Naive B cell (primary cell): ENCODE data around the gene SORCS2. TPM values are rescaled to one million over a fixed set of nuclear protein-coding genes. Genes with fewer than 3 reads are reported as not detected.

ENCODE experiments used
- ATAC-seq, 2 donors: fragments of 150-1000 bp; cut with Tn5 transposase; 2 replicates each; pipeline ENCODE4 v1.10.0; 2021; ENCODE audit warnings: low read depth in 2 of 2, mild to moderate bottlenecking in 2 of 2, moderate library complexity in 2 of 2
- DNase-seq: peaks from one replicate; pipeline ENCODE4 v3.0.0; 2022
- H3K27ac Mint-ChIP-seq, 6 donors: one replicate each; pipeline ENCODE4 v1.8.0; 2020 to 2022; ENCODE audit warnings: mild to moderate bottlenecking in 6 of 6, mixed read lengths in 6 of 6, moderate library complexity in 5 of 6, inconsistent platforms in 2 of 6
- H3K27me3 Mint-ChIP-seq, 3 donors: one replicate each; pipeline ENCODE4 v1.8.0; 2021 to 2022; ENCODE audit warnings: mixed read lengths in 3 of 3, mild to moderate bottlenecking in 1 of 3
- H3K36me3 Mint-ChIP-seq, 2 donors: one replicate each; pipeline ENCODE4 v1.8.0; 2020 to 2022; ENCODE audit warnings: mixed read lengths in 2 of 2, inconsistent platforms in 1 of 2, mild to moderate bottlenecking in 1 of 2
- H3K4me1 Mint-ChIP-seq, 3 donors: one replicate each; pipeline ENCODE4 v1.8.0; 2020 to 2022; ENCODE audit warnings: mixed read lengths in 3 of 3, inconsistent platforms in 1 of 3, mild to moderate bottlenecking in 1 of 3, moderate library complexity in 1 of 3
- H3K4me3 Mint-ChIP-seq, 8 donors: one replicate each; pipeline ENCODE4 v1.8.0; 2020 to 2022; ENCODE audit warnings: mild to moderate bottlenecking in 8 of 8, mixed read lengths in 8 of 8, moderate library complexity in 8 of 8, inconsistent platforms in 2 of 8
- H3K9me3 Mint-ChIP-seq, 7 donors: one replicate each; pipeline ENCODE4 v1.8.0; 2020 to 2022; ENCODE audit warnings: mixed read lengths in 7 of 7, mild to moderate bottlenecking in 5 of 7, inconsistent platforms in 2 of 7, moderate library complexity in 1 of 7
- polyA plus RNA-seq, 6 donors: library from polyadenylated mRNA; unstranded; fragments of 300-500 nt; fragmentation: Illumina TruSeq; gene quantifications; one replicate each; pipeline ENCODE4 v1.2.3, GENCODE V29; 2021; ENCODE audit warnings: low read depth in 6 of 6

The SORCS2 gene
- polyA plus RNA-seq, 6 donors from 2014 or later: not detected

DNA sequence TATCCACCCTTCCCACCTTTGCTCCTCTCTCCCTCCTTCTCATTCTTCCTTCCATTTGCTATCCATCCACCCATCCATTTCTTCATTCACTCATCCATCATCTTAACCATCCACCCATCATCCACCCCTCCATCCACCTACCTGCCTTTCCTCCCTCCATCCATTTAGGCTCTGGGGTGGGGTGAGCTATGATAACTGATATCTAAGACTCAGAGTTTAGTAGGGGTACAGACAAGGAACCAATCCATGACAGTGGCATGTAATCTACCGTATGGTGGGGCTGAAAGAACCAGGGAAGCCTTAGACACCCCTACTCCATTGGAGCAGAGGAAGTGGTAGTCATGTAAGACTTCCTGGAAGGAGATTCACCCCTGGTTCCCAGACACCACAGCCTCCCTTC is 219.2 kb downstream of the SORCS2 start:
- Mint-ChIP-seq H3K4me3 (no peak overlapping the region), H3K36me3 (peaks cover 12 to 20% of the 10 kb centered on the region in 2 donors), H3K27ac (no peak overlapping the region), H3K27me3 (peaks cover 9 to 30% (median 14%) of the 10 kb centered on the region in 3 donors), H3K9me3 (peaks cover 16 to 46% (median 24%) of the 10 kb centered on the region in 7 donors), H3K4me1 (no peaks in the 10 kb centered on the region)
- no peak for ATAC-seq
- no peak for DNase-seq

- H3K4me3 Mint-ChIP-seq: peak overlapping the region in 1 of 8 donors; percentile 32
- no peak overlapping the region for H3K27ac Mint-ChIP-seq
- ATAC-seq (no peak), DNase-seq (no peak)
- peaks cover 9 to 30% (median 14%) of the 10 kb centered on the region in 3 donors for H3K27me3 Mint-ChIP-seq
- H3K36me3 Mint-ChIP-seq: peaks cover 12 to 20% of the 10 kb centered on the region in 2 donors
- H3K4me1 Mint-ChIP-seq: no peaks in the 10 kb centered on the region
- H3K9me3 Mint-ChIP-seq: peaks cover 13 to 40% (median 24%) of the 10 kb centered on the region in 7 donors
These were observed 219.7 kb downstream of the SORCS2 start for GRCh38 chr4:7411896-7412553.

DNA sequence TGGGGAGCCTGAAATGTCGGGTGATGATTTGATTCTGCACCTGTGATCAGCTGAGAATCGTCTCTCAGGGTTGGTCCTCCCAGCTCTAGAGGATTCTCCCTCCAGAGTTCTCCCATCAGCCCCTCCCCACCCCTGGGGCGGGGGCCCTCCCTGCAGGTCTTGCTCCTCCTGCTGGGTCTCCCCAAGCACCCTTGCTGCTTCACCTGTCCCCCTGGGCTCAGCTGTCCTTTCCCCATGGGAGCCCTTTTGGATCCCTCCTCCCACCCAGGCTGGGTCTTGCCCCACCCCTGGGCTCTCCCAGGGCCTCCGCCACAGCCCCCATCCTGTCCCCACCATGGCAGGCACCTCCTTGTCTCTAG is 220.2 kb downstream of the SORCS2 start:
- DNase-seq: no peak
- H3K4me3 Mint-ChIP-seq: no peak overlapping the region
- H3K27ac Mint-ChIP-seq: no peak overlapping the region
- no peaks in the 10 kb centered on the region for H3K4me1 Mint-ChIP-seq
- ATAC-seq: no peak
- H3K9me3 Mint-ChIP-seq: peaks cover 11 to 36% (median 23%) of the 10 kb centered on the region in 7 donors
- peaks cover 12 to 20% of the 10 kb centered on the region in 2 donors for H3K36me3 Mint-ChIP-seq
- H3K27me3 Mint-ChIP-seq: peaks cover 9 to 30% (median 14%) of the 10 kb centered on the region in 3 donors

DNA sequence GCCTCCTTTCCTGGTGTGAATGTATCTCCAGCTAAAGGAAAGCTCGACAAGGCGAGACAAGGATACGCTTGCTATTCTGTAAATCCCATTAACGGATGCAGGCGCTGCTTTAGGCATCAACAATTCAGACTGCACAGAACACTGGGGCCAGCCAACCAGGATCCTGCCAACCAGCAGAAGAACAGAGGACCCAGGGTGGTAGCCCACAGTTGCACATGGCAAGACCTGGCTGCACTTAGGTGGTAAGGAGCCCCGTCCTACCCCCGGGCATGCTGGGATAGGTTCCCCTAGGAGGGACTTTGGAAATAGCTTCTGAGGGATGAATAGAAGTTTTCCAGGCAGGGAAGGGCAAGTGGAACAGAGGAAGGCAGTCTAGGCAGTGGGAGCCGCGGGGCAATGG is 221.7 kb downstream of the SORCS2 start:
- Mint-ChIP-seq H3K9me3 (peaks cover 7 to 35% (median 24%) of the 10 kb centered on the region in 7 donors), H3K36me3 (peaks cover 5 to 17% of the 10 kb centered on the region in 2 donors), H3K4me1 (no peaks in the 10 kb centered on the region), H3K27me3 (peaks cover 9 to 30% (median 14%) of the 10 kb centered on the region in 3 donors), H3K4me3 (no peak overlapping the region), H3K27ac (no peak overlapping the region)
- ATAC-seq (no peak), DNase-seq (no peak)

GRCh38 chr4:7414736-7415510 is 222.6 kb downstream of the SORCS2 start:
- Mint-ChIP-seq H3K4me1 (no peaks in the 10 kb centered on the region), H3K27me3 (peaks cover 9 to 30% (median 14%) of the 10 kb centered on the region in 3 donors), H3K4me3 (no peak overlapping the region)

DNA sequence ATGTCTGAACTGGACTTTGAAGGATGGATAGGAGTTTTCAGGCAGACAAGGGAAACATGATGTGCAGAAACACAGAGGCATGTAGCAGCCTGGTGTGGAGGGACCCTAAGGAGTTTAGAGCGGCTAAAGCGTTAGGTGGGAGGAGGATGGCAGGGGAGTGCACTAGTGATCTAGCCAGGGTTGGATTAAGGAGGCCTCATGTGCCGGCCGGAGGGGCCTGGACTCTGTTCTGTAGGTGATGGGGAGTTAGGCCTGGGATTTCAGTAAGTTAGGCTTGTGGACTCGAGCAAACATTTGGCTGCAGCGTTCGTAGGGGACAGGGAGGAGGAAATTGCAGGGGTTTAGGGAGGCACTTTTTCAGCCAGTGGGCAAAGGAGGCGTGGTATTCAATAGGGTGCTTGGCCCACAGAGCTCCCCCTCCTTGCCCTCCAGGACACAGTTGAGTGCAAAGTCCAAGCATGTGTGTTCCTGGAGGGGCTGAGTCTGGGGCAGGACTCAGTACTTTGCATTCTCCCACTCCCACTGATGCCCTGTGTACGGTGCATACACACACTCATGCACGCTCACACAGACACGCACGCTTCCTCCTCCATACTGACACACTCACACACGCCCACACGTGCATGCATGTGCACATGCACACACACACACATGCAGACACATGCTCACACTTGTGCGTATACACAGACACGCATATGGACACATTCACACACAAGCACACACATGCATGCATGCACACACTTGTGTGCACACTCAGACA is 223.8 kb downstream of the SORCS2 start:
- H3K4me1 Mint-ChIP-seq: no peaks in the 10 kb centered on the region
- H3K9me3 Mint-ChIP-seq: peaks cover 4 to 19% (median 13%) of the 10 kb centered on the region in 7 donors
- H3K36me3 Mint-ChIP-seq: peaks cover 0 to 15% of the 10 kb centered on the region in 2 donors
- no peak overlapping the region for H3K4me3 Mint-ChIP-seq
- peaks cover 9 to 27% (median 13%) of the 10 kb centered on the region in 3 donors for H3K27me3 Mint-ChIP-seq
- DNase-seq (no peak), ATAC-seq (no peak)
- H3K27ac Mint-ChIP-seq: peak overlapping the region in 1 of 6 donors; percentile 59

More at GRCh38 chr4:7414736-7415510, 222.6 kb downstream of the SORCS2 start:
- Mint-ChIP-seq H3K9me3 (peaks cover 4 to 26% (median 16%) of the 10 kb centered on the region in 7 donors), H3K36me3 (peaks cover under 1 to 16% of the 10 kb centered on the region in 2 donors), H3K27ac (peak overlapping the region in 1 of 6 donors; percentile 10)
- ATAC-seq (no peak), DNase-seq (no peak)

- H3K4me1 Mint-ChIP-seq: no peaks in the 10 kb centered on the region
- H3K27me3 Mint-ChIP-seq: peaks cover 6 to 20% (median 9%) of the 10 kb centered on the region in 3 donors
- DNase-seq (no peak), ATAC-seq (no peak)
- H3K27ac Mint-ChIP-seq: no peak overlapping the region
- peaks cover 4 to 19% (median 8%) of the 10 kb centered on the region in 7 donors for H3K9me3 Mint-ChIP-seq
- H3K36me3 Mint-ChIP-seq: peaks cover 0 to 8% of the 10 kb centered on the region in 2 donors
- no peak overlapping the region for H3K4me3 Mint-ChIP-seq
These were observed 224.6 kb downstream of the SORCS2 start for GRCh38 chr4:7416745-7417432.

DNA sequence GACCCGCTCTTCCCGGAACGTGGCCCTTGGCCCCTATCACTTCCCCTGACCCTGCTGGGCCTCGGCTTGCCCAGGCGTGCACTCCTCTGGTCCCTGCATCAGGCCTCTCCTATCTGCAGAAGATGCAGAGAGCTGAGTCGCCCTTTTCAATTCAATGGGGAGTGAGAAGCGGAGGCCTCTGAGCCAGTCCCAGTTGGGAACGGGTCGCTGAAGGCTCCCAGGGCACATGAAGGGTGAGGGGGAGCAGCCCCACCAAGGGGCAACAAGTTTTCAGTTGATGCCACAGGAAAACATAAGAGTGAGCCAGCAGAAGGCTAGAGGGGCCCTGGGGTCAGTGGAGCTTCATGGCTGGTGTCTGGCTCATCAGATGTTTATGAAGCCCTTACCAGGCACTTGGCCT is 225.3 kb downstream of the SORCS2 start:
- Mint-ChIP-seq H3K4me3 (no peak overlapping the region), H3K27ac (no peak overlapping the region), H3K36me3 (peaks cover 0 to 8% of the 10 kb centered on the region in 2 donors), H3K9me3 (peaks cover 4 to 19% (median 8%) of the 10 kb centered on the region in 7 donors), H3K4me1 (no peaks in the 10 kb centered on the region), H3K27me3 (peaks cover 6 to 20% (median 9%) of the 10 kb centered on the region in 3 donors)
- ATAC-seq: no peak
- DNase-seq: no peak

- no peak for DNase-seq
- ATAC-seq: no peak
- H3K27me3 Mint-ChIP-seq: peaks cover 6 to 20% (median 9%) of the 10 kb centered on the region in 3 donors
- peaks cover 0 to 8% of the 10 kb centered on the region in 2 donors for H3K36me3 Mint-ChIP-seq
- H3K27ac Mint-ChIP-seq: peak overlapping the region in 1 of 6 donors; percentile 85
- no peak overlapping the region for H3K4me3 Mint-ChIP-seq
- no peaks in the 10 kb centered on the region for H3K4me1 Mint-ChIP-seq
- peaks cover 4 to 19% (median 8%) of the 10 kb centered on the region in 7 donors for H3K9me3 Mint-ChIP-seq
These were observed 226.0 kb downstream of the SORCS2 start for GRCh38 chr4:7418131-7418943.

DNA sequence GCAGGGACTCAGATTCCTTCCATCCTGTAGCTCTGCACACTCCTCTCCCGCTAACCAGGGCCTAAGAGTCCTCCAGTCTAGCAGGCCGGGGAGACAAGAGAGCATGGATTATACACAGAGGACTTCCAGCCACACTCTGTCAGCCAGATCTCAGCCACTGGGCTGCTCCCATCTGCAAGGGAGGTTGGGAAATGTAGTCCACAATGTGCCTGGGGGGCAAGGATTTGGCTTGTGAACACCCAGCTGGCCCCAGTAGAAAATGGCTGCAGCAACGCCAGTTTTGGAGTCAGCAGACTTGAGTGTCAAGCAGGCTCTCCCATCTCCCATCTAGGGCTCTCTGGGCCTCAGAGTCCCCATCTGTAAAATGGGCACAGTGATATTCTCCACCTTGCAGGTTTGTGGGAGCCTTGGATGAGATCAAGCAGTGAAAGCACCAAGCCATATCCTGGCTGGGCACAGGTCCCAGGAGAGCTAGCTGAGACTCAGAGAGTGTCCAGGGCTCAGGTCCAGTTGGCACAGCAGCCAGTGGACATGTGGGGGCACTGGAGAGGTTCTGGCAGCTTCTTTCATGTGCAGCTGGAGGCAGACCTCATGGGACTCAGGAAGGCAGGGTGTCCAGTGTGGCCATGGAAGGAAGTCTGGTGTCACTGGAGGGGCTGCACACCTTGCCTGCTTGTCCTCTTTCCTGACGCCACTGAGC is 227.8 kb downstream of the SORCS2 start:
- ATAC-seq (no peak), DNase-seq (no peak)
- peaks cover 4 to 19% (median 8%) of the 10 kb centered on the region in 7 donors for H3K9me3 Mint-ChIP-seq
- H3K4me3 Mint-ChIP-seq: no peak overlapping the region
- peaks cover 0 to 8% of the 10 kb centered on the region in 2 donors for H3K36me3 Mint-ChIP-seq
- no peaks in the 10 kb centered on the region for H3K4me1 Mint-ChIP-seq
- peaks cover 0 to 8% (median 0%) of the 10 kb centered on the region in 3 donors for H3K27me3 Mint-ChIP-seq
- no peak overlapping the region for H3K27ac Mint-ChIP-seq

DNA sequence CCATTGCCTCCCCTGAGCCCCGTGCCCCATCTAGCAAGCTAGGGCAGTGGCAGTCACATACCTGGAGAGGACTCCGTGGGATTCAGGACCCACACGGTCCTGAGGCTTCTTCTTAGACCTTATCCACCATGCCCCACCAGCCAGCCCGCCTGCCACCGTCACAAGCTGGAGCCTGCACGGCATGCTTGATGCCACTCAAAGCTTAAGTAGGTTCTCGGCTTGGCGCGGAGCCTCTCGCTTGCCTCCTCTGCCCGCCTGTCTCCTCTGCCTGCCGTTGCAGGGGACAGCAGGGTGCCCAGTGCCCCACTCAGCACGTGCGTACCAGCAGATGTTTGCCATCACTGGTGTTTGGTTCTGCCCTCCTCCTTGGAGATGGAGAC is 228.3 kb downstream of the SORCS2 start:
- Mint-ChIP-seq H3K9me3 (peaks cover 4 to 16% (median 8%) of the 10 kb centered on the region in 7 donors), H3K27ac (no peak overlapping the region), H3K4me1 (no peaks in the 10 kb centered on the region), H3K36me3 (peaks cover 0 to 8% of the 10 kb centered on the region in 2 donors), H3K4me3 (no peak overlapping the region), H3K27me3 (peaks cover 0 to 5% (median 0%) of the 10 kb centered on the region in 3 donors)
- ATAC-seq: no peak
- DNase-seq: no peak
